ENCODE results near the gene SYTL3. TPM values are rescaled to one million over a fixed set of nuclear protein-coding genes. Genes with fewer than 3 reads are reported as not detected.

The SYTL3 gene
- total and polyA plus RNA-seq, 9 of the 15 experiments (the other 6 are each of a cell fraction or from before 2014, with no cell fraction given) = 0.04 to 0.46 (median 0.17) TPM; not detected in 1

GRCh38 chr6:158626360-158627167 lies 23.3 kb upstream of the SYTL3 start:
- no peak for FAIRE-seq
- no peak for TF ChIP-seq MAFK (IDR thresholded peaks at IDR 0.05; ENCODE audit: low read length)
- TF ChIP-seq LARP7 (IDR thresholded peaks at IDR 0.05) = 0 out of 2 replicates have a peak, but pooled peaks have one; percentile 18
- TF ChIP-seq SUPT5H (IDR thresholded peaks at IDR 0.05) = 0 out of 2 replicates have a peak, but pooled peaks have one; percentile 31
- TF ChIP-seq ZNF23 (CRISPR knock-in tag; IDR thresholded peaks at IDR 0.05) = no peak
- no peak for TF ChIP-seq ZNF41 (CRISPR knock-in tag; conservative IDR thresholded peaks at IDR 0.05)
- TF ChIP-seq OTX1 (CRISPR knock-in tag; IDR thresholded peaks at IDR 0.05) = peak; percentile 61; the same call in 1 of the 2 replicates
- TF ChIP-seq ARID1B (IDR thresholded peaks at IDR 0.05) = no peak
- no peak for TF ChIP-seq CBX8 (IDR thresholded peaks at IDR 0.05; ENCODE audit: borderline replicate concordance, extremely low read depth, low read depth, low read length, poor library complexity, severe bottlenecking)
- TF ChIP-seq ZNF165 (CRISPR knock-in tag; IDR thresholded peaks at IDR 0.05; ENCODE audit: borderline replicate concordance) = no peak
- no peak for TF ChIP-seq XRCC4 (IDR thresholded peaks at IDR 0.05; ENCODE audit: extremely low read depth, insufficient read depth, insufficient read length)
- 0 out of 2 replicates have a peak, but pooled peaks have one; percentile 48 for TF ChIP-seq HLTF (IDR thresholded peaks at IDR 0.05)
- 0 out of 2 replicates have a peak, but pooled peaks have one; percentile 22 for TF ChIP-seq ELF4 (CRISPR knock-in tag; IDR thresholded peaks at IDR 0.05)
- no peak for TF ChIP-seq GTF2A2 (tag; IDR thresholded peaks at IDR 0.05)
- TF ChIP-seq HDGF (IDR thresholded peaks at IDR 0.05) = peak; percentile 51; the same call in 1 of the 2 replicates
- no peak for TF ChIP-seq SMAD4 (CRISPR knock-in tag; conservative IDR thresholded peaks at IDR 0.05)
- no peak for TF ChIP-seq CHD1 (IDR thresholded peaks at IDR 0.05; ENCODE audit: low read length)
- TF ChIP-seq RBM15 (IDR thresholded peaks at IDR 0.05; ENCODE audit: insufficient read depth, low read length) = no peak
- TF ChIP-seq SMARCA4 (IDR thresholded peaks at IDR 0.05) = no peak
- ATAC-seq = no peak
- no TSS peak for BruUV-seq (replicated peaks)
- ChIA-PET CTCF (ENCODE audit: low intra/inter-chr PET ratio) (no interaction called here), POLR2A (interaction anchor here (0.8 kb wide), 1 partner anchor 460 kb away, joined by 3 read pairs; no protein-coding TSS in a partner anchor)
- H3K27me3 ChIP-seq (ENCODE audit: control insufficient read depth in 2 of 2, insufficient read depth in 2 of 2, low read length in 2 of 2) = no peaks in the 10 kb centered on the region
- H2AFZ ChIP-seq (ENCODE audit: low read depth, low read length) = no peak overlapping the region
- H3K9me1 ChIP-seq (ENCODE audit: control insufficient read depth, insufficient read depth, low read length) = no peaks in the 10 kb centered on the region
- no peak overlapping the region for H3K4me2 ChIP-seq (ENCODE audit: insufficient read depth, low read length)
- DNase-seq (ENCODE audit: extremely low read depth in 1 of 4, low spot score in 3 of 4) = no peak
- H4K20me1 ChIP-seq (replicated peaks; ENCODE audit: control insufficient read depth, insufficient read depth, low read length) = 0 out of 2 replicates have a peak, but pooled peaks cover 2% of the 10 kb centered on the region
- H3K9ac ChIP-seq (ENCODE audit: insufficient read depth in 1 of 2, low read depth in 2 of 2, low read length in 2 of 2) = no peak overlapping the region
- no peaks in the 10 kb centered on the region for H3K9me3 ChIP-seq (replicated peaks; ENCODE audit: control insufficient read depth, insufficient read depth, low read depth, low read length)
- H3K27ac ChIP-seq (ENCODE audit: extremely low read depth, low read depth, low read length) = no peak overlapping the region
- H3K79me2 ChIP-seq (ENCODE audit: control insufficient read depth, insufficient read depth, low read length) = no peaks in the 10 kb centered on the region
- intact Hi-C loops (cut with micrococcal nuclease) = no loop called here
- in situ Hi-C loops (cut with MboI) = no loop called here
- H3K4me3 ChIP-seq = no peak overlapping the region
- peaks cover 90% of the 10 kb centered on the region for H3K36me3 ChIP-seq (ENCODE audit: control insufficient read depth, insufficient read depth, low read length)
- WGBS (ENCODE audit: insufficient coverage, low coverage, missing lambda C conversion rate) = 74% methylated on average over 6 of the region's 6 CpGs
- H3K4me1 ChIP-seq (replicated peaks in 1 of 2; ENCODE audit: control insufficient read depth in 2 of 2, insufficient read depth in 2 of 2, low read length in 2 of 2) = peaks cover 6 to 19% of the 10 kb centered on the region in 2 experiments

All from K562 (cell line).